ENCODE data around the gene EBP.
"Not testable (repeated sequence)": the region's sequence is repeated elsewhere in the genome, so short reads cannot be mapped to it uniquely, and the experiment has no call there.

Gene EBP

DNA sequence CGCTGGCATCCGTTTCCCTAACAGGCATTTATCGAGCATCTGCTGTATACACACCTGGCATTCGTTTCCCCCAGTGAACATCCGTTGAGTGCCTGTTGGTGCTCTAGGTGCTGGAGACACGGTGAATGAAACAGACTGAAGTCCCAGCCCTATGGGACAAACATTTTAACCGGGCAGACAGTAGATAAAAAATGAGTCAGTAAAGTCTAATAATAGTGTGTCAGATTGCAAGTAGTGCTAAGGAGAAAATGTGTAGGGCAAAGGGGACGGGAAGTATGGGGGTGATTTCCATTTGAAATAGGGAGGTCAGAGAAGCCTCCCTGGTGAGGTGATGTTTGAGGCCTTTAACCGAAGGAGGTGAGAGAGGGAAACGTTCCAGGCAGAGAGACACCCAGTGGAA lies 5.3 kb upstream of the EBP start:
- TF ChIP-seq, protein P1, sequence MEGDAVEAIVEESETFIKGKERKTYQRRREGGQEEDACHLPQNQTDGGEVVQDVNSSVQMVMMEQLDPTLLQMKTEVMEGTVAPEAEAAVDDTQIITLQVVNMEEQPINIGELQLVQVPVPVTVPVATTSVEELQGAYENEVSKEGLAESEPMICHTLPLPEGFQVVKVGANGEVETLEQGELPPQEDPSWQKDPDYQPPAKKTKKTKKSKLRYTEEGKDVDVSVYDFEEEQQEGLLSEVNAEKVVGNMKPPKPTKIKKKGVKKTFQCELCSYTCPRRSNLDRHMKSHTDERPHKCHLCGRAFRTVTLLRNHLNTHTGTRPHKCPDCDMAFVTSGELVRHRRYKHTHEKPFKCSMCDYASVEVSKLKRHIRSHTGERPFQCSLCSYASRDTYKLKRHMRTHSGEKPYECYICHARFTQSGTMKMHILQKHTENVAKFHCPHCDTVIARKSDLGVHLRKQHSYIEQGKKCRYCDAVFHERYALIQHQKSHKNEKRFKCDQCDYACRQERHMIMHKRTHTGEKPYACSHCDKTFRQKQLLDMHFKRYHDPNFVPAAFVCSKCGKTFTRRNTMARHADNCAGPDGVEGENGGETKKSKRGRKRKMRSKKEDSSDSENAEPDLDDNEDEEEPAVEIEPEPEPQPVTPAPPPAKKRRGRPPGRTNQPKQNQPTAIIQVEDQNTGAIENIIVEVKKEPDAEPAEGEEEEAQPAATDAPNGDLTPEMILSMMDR (IDR thresholded peaks at IDR 0.05; ENCODE audit: insufficient read depth, low read length, poor library complexity, severe bottlenecking): no peak
- Histone ChIP-seq H3K27me3 (replicated peaks; ENCODE audit: control insufficient read depth, insufficient read depth, low read length) (no peaks in the 10 kb centered on the region), H3K4me3 (replicated peaks; ENCODE audit: low read depth, low read length) (no peak overlapping the region), H3K36me3 (ENCODE audit: control insufficient read depth, insufficient read depth, low read length) (no peaks in the 10 kb centered on the region; the same call in 1 of the 2 replicates)
- no peak for DNase-seq (ENCODE audit: extremely low read depth, insufficient read length)

DNA sequence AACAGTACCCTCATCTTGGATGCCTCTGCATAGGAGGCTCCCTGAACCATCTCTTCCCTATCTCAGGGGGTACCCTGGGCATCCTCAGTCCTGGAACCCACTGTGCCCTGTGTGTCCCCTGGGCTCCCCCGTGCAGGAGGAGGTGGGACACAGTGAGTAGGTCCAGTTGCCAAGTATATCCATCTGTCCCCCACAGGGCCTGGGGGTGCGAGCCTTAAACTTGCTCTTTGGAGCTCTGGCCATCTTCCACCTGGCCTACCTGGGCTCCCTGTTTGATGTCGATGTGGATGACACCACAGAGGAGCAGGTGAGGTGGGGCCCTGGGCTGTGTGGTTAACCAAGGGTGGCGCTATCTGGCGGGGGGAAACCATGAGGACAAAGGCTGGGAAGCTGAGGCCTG lies 4.6 kb upstream of the EBP start:
- H3K27me3 ChIP-seq (replicated peaks; ENCODE audit: control insufficient read depth, insufficient read depth, low read length): no peaks in the 10 kb centered on the region
- H3K36me3 ChIP-seq (ENCODE audit: control insufficient read depth, insufficient read depth, low read length): no peaks in the 10 kb centered on the region; the same call in 1 of the 2 replicates
- no peak overlapping the region for H3K4me3 ChIP-seq (replicated peaks; ENCODE audit: low read depth, low read length)
- no peak for DNase-seq (ENCODE audit: extremely low read depth, insufficient read length)
- TF ChIP-seq, protein P1 (IDR thresholded peaks at IDR 0.05; ENCODE audit: insufficient read depth, low read length, poor library complexity, severe bottlenecking): no peak

DNA sequence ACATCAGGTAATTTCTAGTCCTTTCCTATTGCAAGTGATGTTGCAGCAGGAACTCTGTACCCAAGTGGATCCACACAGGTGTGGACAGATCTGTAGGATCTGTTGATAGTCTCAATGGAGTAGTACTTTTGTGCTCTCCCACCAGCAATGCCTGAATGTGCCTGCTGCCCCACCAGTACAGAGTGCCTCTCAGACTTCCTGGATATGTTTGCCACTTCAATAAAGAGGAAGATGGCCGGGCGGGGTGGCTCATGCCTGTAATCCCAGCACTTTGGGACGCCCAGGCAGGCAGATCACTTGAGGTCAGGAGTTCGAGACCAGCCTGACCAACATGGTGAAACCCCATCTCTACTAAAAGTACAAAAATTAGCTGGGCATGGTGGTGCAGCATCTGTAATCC lies 2.1 kb upstream of the EBP start:
- H3K27me3 ChIP-seq (replicated peaks; ENCODE audit: control insufficient read depth, insufficient read depth, low read length); H3K4me3 ChIP-seq (replicated peaks; ENCODE audit: low read depth, low read length); DNase-seq (ENCODE audit: extremely low read depth, insufficient read length); H3K36me3 ChIP-seq (ENCODE audit: control insufficient read depth, insufficient read depth, low read length): not testable (repeated sequence)

DNA sequence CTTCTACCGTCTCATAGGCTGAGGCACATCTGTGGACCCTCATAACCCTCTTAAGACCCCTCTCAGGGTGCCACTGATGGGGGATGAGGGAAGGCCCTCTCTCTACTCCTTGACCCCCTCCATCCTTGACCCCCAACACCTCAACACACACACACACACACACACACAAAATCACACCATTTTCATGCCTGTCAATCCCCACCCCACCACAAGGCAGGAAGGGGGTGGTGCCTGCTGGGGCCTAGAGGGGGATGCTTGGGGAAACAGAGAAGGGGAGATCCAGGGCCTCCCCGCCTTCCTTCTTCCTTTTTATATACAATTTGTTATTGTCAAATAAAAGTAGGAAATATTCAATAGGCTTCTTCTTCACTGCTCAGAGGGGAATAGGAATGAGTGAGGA lies 1.2 kb upstream of the EBP start:
- H3K36me3 ChIP-seq (ENCODE audit: control insufficient read depth, insufficient read depth, low read length): no peaks in the 10 kb centered on the region; the same call in 1 of the 2 replicates
- H3K27me3 ChIP-seq (replicated peaks; ENCODE audit: control insufficient read depth, insufficient read depth, low read length): no peaks in the 10 kb centered on the region
- TF ChIP-seq, protein P1 (IDR thresholded peaks at IDR 0.05; ENCODE audit: insufficient read depth, low read length, poor library complexity, severe bottlenecking): no peak
- no peak overlapping the region for H3K4me3 ChIP-seq (replicated peaks; ENCODE audit: low read depth, low read length)
- DNase-seq (ENCODE audit: extremely low read depth, insufficient read length): no peak

DNA sequence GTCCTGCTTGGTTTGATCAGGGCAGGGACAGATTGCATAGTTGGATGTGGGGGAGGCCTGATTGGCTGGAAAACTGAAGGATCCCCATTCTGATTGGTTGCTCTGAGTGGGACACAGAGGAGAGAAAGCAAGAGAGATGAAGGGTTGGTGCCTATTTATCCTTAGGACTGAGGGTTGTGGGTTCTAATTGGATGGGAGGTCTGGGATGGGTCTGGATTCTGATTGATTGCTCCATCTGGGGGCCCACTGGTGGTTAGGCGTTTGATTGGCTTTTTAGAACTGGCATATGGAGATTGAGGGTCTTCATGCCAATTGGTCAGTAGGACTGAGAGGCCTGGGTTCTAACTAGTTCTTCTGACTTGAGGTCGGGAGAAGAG lies 644 bp upstream of the EBP start:
- peak overlapping the region; percentile 86 for H3K4me3 ChIP-seq (replicated peaks; ENCODE audit: low read depth, low read length)
- TF ChIP-seq, protein P1 (IDR thresholded peaks at IDR 0.05; ENCODE audit: insufficient read depth, low read length, poor library complexity, severe bottlenecking): no peak
- DNase-seq (ENCODE audit: extremely low read depth, insufficient read length): no peak

DNA sequence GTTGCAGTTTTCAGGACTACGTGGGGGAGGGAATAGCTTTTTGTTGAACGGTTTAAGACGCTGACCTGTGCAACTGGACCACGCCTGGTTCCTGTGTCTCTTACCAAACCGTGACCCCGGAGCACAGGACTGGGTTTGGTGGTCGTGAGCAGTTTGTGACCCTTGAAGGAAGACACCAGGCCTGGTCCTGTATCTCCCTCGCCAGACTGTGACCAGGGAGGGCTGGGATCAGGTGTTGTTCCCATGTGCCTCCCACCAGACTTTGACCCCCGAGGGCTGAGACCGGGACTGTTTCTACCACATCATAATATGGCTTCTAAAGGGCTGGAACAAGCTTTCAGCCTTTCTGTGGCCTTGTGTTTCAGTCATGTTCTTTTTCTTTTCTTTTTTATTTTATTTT lies 683 bp downstream of the EBP start:
- peaks cover 2% of the 10 kb centered on the region; the same call in 1 of the 2 replicates for H3K36me3 ChIP-seq (ENCODE audit: control insufficient read depth, insufficient read depth, low read length)
- H3K27me3 ChIP-seq (replicated peaks; ENCODE audit: control insufficient read depth, insufficient read depth, low read length): no peaks in the 10 kb centered on the region
- DNase-seq (ENCODE audit: extremely low read depth, insufficient read length): no peak
- TF ChIP-seq, protein P1 (IDR thresholded peaks at IDR 0.05; ENCODE audit: insufficient read depth, low read length, poor library complexity, severe bottlenecking): no peak
- H3K4me3 ChIP-seq (replicated peaks; ENCODE audit: low read depth, low read length): peak overlapping the region; percentile 86

More for the DNA sequence above, 644 bp upstream of the EBP start:
- Histone ChIP-seq H3K36me3 (ENCODE audit: control insufficient read depth, insufficient read depth, low read length) (no peaks in the 10 kb centered on the region; the same call in 1 of the 2 replicates), H3K27me3 (replicated peaks; ENCODE audit: control insufficient read depth, insufficient read depth, low read length) (no peaks in the 10 kb centered on the region)
